AG10803 (cell line): ENCODE data around the gene NELL1.

Source experiments
- DNase-seq: peaks from one replicate; pipeline ENCODE4 v3.0.0; 2010; ENCODE audit warnings: low read depth
- H3K4me3 ChIP-seq: 2 replicates; pipeline ENCODE4 v1.5.1; 2011; ENCODE audit warnings: mild to moderate bottlenecking, low read length, control low read depth
- TF ChIP-seq, protein P1 (sequence below): conservative IDR thresholded peaks from 2 replicates; pipeline ENCODE4 v1.5.1; 2011; ENCODE audit warnings: mild to moderate bottlenecking, low read length, control low read depth, inconsistent platforms

NELL1 gene

DNA sequence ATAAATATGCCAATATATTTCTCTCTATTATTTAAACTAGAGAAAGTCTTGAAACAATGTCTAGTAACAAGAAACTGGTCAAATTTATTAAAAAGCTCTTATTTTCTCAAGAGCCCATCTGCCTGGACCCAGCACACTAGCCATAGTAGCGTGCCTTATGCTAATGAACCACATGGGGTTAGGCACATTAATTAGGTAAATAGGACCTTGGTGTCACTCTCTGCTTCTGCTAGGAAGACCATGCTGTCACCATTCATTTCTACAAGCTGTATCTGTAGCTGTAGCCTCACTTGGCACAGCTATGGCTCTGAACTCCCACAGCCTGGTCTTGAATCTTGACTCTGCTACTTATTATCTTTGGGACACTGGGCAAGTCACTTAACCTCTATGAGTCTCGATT lies 390.5 kb downstream of the NELL1 start:
- DNase-seq = no peak
- H3K4me3 ChIP-seq = no peak overlapping the region
- TF ChIP-seq, protein P1, sequence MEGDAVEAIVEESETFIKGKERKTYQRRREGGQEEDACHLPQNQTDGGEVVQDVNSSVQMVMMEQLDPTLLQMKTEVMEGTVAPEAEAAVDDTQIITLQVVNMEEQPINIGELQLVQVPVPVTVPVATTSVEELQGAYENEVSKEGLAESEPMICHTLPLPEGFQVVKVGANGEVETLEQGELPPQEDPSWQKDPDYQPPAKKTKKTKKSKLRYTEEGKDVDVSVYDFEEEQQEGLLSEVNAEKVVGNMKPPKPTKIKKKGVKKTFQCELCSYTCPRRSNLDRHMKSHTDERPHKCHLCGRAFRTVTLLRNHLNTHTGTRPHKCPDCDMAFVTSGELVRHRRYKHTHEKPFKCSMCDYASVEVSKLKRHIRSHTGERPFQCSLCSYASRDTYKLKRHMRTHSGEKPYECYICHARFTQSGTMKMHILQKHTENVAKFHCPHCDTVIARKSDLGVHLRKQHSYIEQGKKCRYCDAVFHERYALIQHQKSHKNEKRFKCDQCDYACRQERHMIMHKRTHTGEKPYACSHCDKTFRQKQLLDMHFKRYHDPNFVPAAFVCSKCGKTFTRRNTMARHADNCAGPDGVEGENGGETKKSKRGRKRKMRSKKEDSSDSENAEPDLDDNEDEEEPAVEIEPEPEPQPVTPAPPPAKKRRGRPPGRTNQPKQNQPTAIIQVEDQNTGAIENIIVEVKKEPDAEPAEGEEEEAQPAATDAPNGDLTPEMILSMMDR = no peak

- no peak overlapping the region for H3K4me3 ChIP-seq
- TF ChIP-seq, protein P1 = no peak
- DNase-seq = no peak
These were observed 396.6 kb downstream of the NELL1 start for GRCh38 chr11:21066030-21066429.

DNA sequence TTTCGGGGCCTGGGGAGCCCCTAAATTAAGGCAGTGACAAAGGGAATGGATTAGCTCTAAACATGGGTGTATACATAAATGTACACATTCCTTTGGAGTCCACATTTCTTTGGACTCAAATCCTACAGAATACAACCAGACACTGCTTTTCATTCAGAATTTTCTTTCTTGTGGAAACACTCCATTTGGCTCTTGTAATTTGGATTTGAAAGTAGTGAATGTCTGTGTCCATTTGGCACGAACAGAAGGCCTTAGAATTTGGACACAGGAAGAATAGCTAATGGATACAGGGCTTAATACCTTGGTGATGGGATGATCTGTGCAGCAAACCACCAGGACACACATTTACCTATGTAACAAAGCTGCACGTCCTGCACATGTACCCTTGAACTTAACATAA lies 399.5 kb downstream of the NELL1 start:
- no peak overlapping the region for H3K4me3 ChIP-seq
- no peak for DNase-seq
- TF ChIP-seq, protein P1 = no peak

DNA sequence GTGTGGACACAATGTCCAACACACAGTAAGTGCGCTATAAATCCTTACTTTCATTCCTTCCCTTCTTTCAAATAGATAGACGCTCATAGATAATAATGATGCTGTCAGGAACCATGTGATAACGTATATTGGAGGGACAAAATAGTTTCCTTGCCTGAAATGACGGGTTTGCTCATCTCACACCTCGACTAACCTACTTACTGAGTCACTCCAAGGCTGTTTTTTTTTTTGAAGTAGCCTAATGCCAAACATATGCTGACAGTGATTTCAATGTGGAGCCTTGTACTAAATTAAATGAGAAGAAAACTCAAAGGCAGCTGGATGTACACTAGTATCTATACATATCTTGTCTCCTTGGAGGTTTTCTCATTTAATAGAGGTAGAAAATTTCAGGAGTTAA lies 400.5 kb downstream of the NELL1 start:
- no peak overlapping the region for H3K4me3 ChIP-seq

GRCh38 chr11:21072558-21072957 lies 403.2 kb downstream of the NELL1 start:
- DNase-seq = no peak
- TF ChIP-seq, protein P1 = no peak

More for the DNA sequence above, 400.5 kb downstream of the NELL1 start:
- no peak for DNase-seq
- TF ChIP-seq, protein P1 = no peak

DNA sequence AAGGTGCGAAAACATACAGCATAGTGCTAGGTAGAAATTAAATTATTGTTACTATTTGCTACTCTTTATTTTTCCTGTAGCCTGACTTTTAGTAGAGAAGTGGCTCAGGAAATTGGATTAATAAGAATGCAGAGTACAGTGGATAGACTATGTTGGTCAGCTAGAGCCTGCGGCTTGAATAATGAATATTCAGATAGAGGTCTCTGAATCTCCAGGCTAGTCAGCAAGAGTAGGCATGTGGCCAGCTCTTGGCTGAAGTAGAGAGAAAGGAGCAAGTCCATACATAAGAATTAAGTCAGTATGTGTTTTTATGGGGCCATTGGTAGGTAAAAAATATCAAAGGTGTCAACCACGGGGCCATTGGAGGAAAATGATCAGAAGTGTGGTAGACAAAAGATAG lies 413.5 kb downstream of the NELL1 start:
- DNase-seq = no peak
- TF ChIP-seq, protein P1 = no peak
- no peak overlapping the region for H3K4me3 ChIP-seq

More at GRCh38 chr11:21072558-21072957, 403.2 kb downstream of the NELL1 start:
- no peak overlapping the region for H3K4me3 ChIP-seq

GRCh38 chr11:21088930-21089329 lies 419.5 kb downstream of the NELL1 start:
- no peak overlapping the region for H3K4me3 ChIP-seq
- DNase-seq = no peak
- TF ChIP-seq, protein P1 = no peak
